ENCODE results near the gene TEF.

- no peak for TF ChIP-seq POLR2AphosphoS5 (IDR thresholded peaks at IDR 0.05; ENCODE audit: low read depth, low read length)
- TF ChIP-seq TAF1 (IDR thresholded peaks at IDR 0.05; ENCODE audit: low read depth, low read length): no peak
- no peak for TF ChIP-seq POLR2A (IDR thresholded peaks at IDR 0.05; ENCODE audit: low read depth, low read length)
- no peak for TF ChIP-seq SPI1 (IDR thresholded peaks at IDR 0.05; ENCODE audit: low read depth, low read length)
- no peak for TF ChIP-seq POU2F2 (IDR thresholded peaks at IDR 0.05; ENCODE audit: low read depth, low read length)
These were observed 15.3 kb upstream of the TEF start for GRCh38 chr22:41366323-41367029.

Measured in GM12891 (cell line).